ENCODE measurements around the gene DDX27.
A peak's percentile ranks its signal among the peaks of the same experiment; 100 is the strongest.

The DDX27 gene

GRCh38 chr20:49248879-49249665, 29.9 kb downstream of the DDX27 start:
- DNase-seq (ENCODE audit: low read depth in 2 of 2), result no peak

GRCh38 chr20:49252556-49253350, 33.5 kb downstream of the DDX27 start:
- DNase-seq (ENCODE audit: low read depth in 2 of 2), result no peak

GRCh38 chr20:49256261-49256660, 37.0 kb downstream of the DDX27 start:
- no peak for DNase-seq (ENCODE audit: low read depth in 2 of 2)

- no peak for DNase-seq (ENCODE audit: low read depth in 2 of 2)
These were observed 40.1 kb downstream of the DDX27 start for GRCh38 chr20:49259284-49259683.

GRCh38 chr20:49259799-49260198, 40.6 kb downstream of the DDX27 start:
- no peak for DNase-seq (ENCODE audit: low read depth in 2 of 2)

GRCh38 chr20:49260218-49260617, 41.0 kb downstream of the DDX27 start:
- DNase-seq (ENCODE audit: low read depth in 2 of 2), result no peak

GRCh38 chr20:49261173-49261572, 42.0 kb downstream of the DDX27 start:
- no peak for DNase-seq (ENCODE audit: low read depth in 2 of 2)

GRCh38 chr20:49262444-49262843, 43.2 kb downstream of the DDX27 start:
- DNase-seq (ENCODE audit: low read depth in 2 of 2), result no peak

- DNase-seq (ENCODE audit: low read depth in 2 of 2), result no peak
These were observed 48.1 kb downstream of the DDX27 start for GRCh38 chr20:49267327-49267726.

GRCh38 chr20:49268600-49269365, 49.6 kb downstream of the DDX27 start:
- no peak for DNase-seq (ENCODE audit: low read depth in 2 of 2)

GRCh38 chr20:49270177-49270576, 51.0 kb downstream of the DDX27 start:
- DNase-seq (ENCODE audit: low read depth in 2 of 2), result no peak

- DNase-seq (ENCODE audit: low read depth in 2 of 2), result no peak
These were observed 51.5 kb downstream of the DDX27 start for GRCh38 chr20:49270736-49271135.

GRCh38 chr20:49272654-49273053, 53.4 kb downstream of the DDX27 start:
- no peak for DNase-seq (ENCODE audit: low read depth in 2 of 2)

GRCh38 chr20:49273696-49274277, 54.6 kb downstream of the DDX27 start:
- no peak for DNase-seq (ENCODE audit: low read depth in 2 of 2)

GRCh38 chr20:49275216-49275615, 56.0 kb downstream of the DDX27 start:
- DNase-seq (ENCODE audit: low read depth in 2 of 2), result no peak

GRCh38 chr20:49275636-49276035, 56.4 kb downstream of the DDX27 start:
- DNase-seq (ENCODE audit: low read depth in 2 of 2), result no peak

GRCh38 chr20:49276161-49276960, 57.1 kb downstream of the DDX27 start:
- peak in 1 of 2 donors; percentile 27 for DNase-seq (ENCODE audit: low read depth in 2 of 2)

GRCh38 chr20:49276961-49277785, 58.0 kb downstream of the DDX27 start:
- peak in 1 of 2 donors; percentile 15 for DNase-seq (ENCODE audit: low read depth in 2 of 2)

GRCh38 chr20:49277786-49278035, 58.5 kb downstream of the DDX27 start:
- no peak for DNase-seq (ENCODE audit: low read depth in 2 of 2)

GRCh38 chr20:49278036-49278817, 59.0 kb downstream of the DDX27 start, which contains the start of gene ZNFX1:
Gene ZNFX1, minus strand, starts transcription at chr20:49278057. Its CDS starts 2,218 bp downstream, at chr20:49275839.
- peak; percentile 96 to 97 for DNase-seq (ENCODE audit: low read depth in 2 of 2)

Data from stimulated activated CD8-positive, alpha-beta memory T cell treated with anti-CD3 and anti-CD28 coated beads, Interleukin-2, amount 100 ng/mL, for 1 hour (primary cell).